SK-N-MC (cell line): ENCODE measurements around the gene GPC1.

Source experiments
- EZH2 ChIP-seq: fragments of 200-600 bp; sonication (generic); IDR thresholded peaks from one replicate; pipeline ENCODE4 v1.6.1; 2017; ENCODE audit warnings: antibody characterized with exemption
- FOXP2 ChIP-seq: optimal IDR thresholded peaks from 2 replicates; pipeline ENCODE3; 2011; ENCODE audit warnings: mild to moderate bottlenecking, moderate library complexity; ENCODE audit not compliant: insufficient read depth; ENCODE audit errors: extremely low read length, control extremely low read depth
- POLR2AphosphoS5 ChIP-seq: IDR thresholded peaks from 2 replicates; pipeline ENCODE4 v1.6.1; 2012; ENCODE audit warnings: mild to moderate bottlenecking, low read depth, low read length, borderline replicate concordance

- TF ChIP-seq POLR2AphosphoS5 (no peak), EZH2 (no peak), FOXP2 (no peak)
Measured at GRCh38 chr2:240387325-240387668, 48.2 kb upstream of the GPC1 start.
